ENCODE measurements around the gene CEP85L.

The CEP85L gene

DNA sequence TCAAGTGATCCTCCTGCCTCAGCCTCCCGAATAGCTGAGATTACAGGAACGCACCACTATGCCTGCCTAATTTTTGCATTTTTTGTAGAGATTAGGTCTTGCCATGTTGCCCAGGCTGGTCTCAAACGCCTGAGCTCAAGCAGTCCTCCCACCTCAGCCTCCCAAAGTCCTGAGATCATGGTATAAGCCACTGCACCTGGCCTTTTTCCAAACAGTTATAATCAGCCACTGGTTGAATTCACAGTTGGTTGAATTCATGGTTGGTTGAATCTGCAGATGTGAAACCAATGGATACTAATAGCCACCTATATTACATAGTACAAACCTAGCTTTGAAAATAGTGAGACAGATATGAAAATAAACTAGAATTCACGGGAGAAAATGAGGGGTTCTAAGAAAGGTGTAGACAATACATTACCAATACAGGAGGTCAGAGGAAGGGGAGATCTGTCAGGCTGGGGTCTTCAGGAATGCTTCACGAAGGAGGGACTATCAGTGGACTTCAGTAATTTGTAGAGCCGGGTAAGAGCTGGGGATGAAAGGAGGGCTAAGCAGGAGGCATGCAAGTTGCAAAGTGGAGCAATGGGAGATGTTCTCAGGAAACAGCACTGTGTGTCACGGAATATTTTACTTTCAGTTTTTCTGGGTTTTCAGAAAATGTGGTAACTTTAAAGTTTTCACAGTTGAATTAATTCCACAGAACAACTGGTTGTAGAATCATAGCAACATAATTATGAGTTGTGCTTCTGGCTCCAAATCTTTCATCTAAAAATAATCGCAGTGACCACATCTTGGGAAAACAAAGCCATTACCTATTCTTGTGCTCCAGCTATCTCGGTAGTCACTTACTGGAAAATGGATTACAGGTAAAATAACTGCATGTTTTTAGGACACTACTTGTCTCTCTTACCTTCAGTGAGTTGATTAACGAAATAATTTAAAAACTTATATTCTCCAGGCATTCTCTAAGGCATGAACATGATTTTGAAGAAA lies 12.9 kb upstream of the CEP85L start:
- in situ Hi-C loops (cut with MboI; ENCODE audit: low pct_unique_long_range_greater_than_20kb, low sequenced_read_pairs, unreplicated experiment) = no loop called here
- no peak for DNase-seq (ENCODE audit: low spot score)
- no peak for TF ChIP-seq CTCF (IDR thresholded peaks at IDR 0.05; ENCODE audit: extremely low read depth, insufficient read depth, missing control alignments)

DNA sequence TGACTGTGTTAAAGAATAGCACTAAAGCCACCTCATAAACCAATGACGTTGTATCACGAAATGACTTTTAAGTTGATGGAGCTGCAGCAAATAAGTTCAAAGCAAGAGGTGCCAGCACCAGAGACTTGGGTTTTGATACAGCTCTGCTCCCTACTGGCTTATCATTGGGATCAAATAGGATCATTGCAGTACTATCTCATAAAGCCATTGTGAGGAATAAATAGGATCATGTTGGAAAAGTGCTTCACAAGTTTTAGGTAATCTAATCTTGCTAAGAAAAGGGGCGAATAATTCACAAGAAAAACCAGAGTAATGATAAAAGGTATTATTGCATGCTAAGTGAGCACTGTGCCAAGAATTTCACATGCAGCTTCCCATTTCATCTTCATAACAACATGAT lies 10.4 kb upstream of the CEP85L start:
- no peak for TF ChIP-seq CTCF (IDR thresholded peaks at IDR 0.05; ENCODE audit: extremely low read depth, insufficient read depth, missing control alignments)
- DNase-seq (ENCODE audit: low spot score) = no peak

DNA sequence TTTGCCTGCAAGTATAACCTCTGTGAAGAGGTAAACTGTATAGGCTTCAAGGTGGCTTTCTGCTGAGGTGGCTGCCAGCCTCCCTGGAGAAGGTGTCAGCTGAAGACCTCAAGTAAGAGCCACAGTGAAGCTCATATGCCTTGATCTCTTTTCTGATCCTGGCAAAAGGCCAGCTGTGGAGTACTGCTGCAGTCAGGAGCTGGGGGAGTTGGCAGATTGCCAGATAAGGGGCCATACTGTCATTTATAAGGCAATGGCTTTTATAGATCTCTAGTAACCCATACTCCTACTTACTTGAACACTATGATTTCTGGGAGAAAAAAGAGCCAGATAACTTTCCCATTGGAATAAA lies 8.8 kb upstream of the CEP85L start:
- no peak for TF ChIP-seq CTCF (IDR thresholded peaks at IDR 0.05; ENCODE audit: extremely low read depth, insufficient read depth, missing control alignments)
- no peak for DNase-seq (ENCODE audit: low spot score)
- in situ Hi-C loops (cut with MboI; ENCODE audit: low pct_unique_long_range_greater_than_20kb, low sequenced_read_pairs, unreplicated experiment) = no loop called here

More for the DNA sequence above, 10.4 kb upstream of the CEP85L start:
- in situ Hi-C loops (cut with MboI; ENCODE audit: low pct_unique_long_range_greater_than_20kb, low sequenced_read_pairs, unreplicated experiment) = no loop called here

GRCh38 chr6:118659513-118660217 lies 8.3 kb upstream of the CEP85L start:
- no peak for DNase-seq (ENCODE audit: low spot score)
- in situ Hi-C loops (cut with MboI; ENCODE audit: low pct_unique_long_range_greater_than_20kb, low sequenced_read_pairs, unreplicated experiment) = no loop called here
- no peak for TF ChIP-seq CTCF (IDR thresholded peaks at IDR 0.05; ENCODE audit: extremely low read depth, insufficient read depth, missing control alignments)

GRCh38 chr6:118656847-118657451 lies 5.6 kb upstream of the CEP85L start:
- DNase-seq (ENCODE audit: low spot score) = no peak
- TF ChIP-seq CTCF (IDR thresholded peaks at IDR 0.05; ENCODE audit: extremely low read depth, insufficient read depth, missing control alignments) = no peak
- in situ Hi-C loops (cut with MboI; ENCODE audit: low pct_unique_long_range_greater_than_20kb, low sequenced_read_pairs, unreplicated experiment) = no loop called here

GRCh38 chr6:118652051-118652615 lies 742 bp upstream of the CEP85L start:
- in situ Hi-C loops (cut with MboI; ENCODE audit: low pct_unique_long_range_greater_than_20kb, low sequenced_read_pairs, unreplicated experiment) = no loop called here
- TF ChIP-seq CTCF (IDR thresholded peaks at IDR 0.05; ENCODE audit: extremely low read depth, insufficient read depth, missing control alignments) = no peak
- DNase-seq (ENCODE audit: low spot score) = no peak

All from GM13977 (cell line).